HG03280 (cell line): Measurements from ENCODE around the gene DACH1.

Experiments used
- ATAC-seq: cut with Tn5 transposase; IDR thresholded peaks from one replicate; pipeline ENCODE4 v1.9.1; 2021; ENCODE audit warnings: mild to moderate bottlenecking, moderate library complexity; ENCODE audit not compliant: unreplicated experiment

The DACH1 gene

DNA sequence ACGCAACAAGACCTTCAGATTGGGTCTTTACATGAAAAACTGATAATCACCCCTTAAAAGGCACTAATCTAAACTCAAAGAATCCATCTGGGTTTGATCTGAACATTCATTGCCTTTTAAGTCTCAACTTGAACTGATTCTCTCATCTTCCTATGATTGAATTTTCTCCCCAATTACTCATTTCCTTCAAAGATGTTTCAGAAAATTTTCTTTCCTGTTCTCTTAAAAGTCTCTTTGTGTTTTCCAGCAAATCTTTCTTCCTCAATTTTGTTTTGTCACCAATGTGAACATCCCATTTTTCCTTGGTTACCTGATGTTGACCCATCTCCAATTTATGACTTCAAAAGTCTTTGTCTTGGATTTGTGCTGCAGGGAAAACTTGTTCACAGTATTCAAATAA lies 234.3 kb downstream of the DACH1 start:
- no peak for ATAC-seq

DNA sequence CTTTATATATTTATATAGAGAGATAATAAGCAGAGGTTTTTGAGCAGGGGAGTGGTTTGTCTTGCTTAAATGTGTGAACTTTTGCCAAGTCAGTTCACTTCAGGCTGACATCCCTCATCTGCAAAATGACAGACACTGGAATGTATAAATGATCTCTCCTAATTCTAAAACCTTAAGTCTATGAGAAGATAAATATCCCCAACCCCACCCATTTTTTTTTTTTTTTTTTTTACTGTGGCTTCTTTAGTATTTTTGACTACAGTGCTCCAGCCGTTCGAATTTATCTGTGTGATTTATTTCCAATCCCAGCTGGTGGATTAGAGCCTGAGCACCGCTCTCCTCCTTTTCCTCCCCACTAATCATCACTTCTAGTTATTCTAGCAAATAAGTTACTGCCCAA lies 234.8 kb downstream of the DACH1 start:
- ATAC-seq: no peak

DNA sequence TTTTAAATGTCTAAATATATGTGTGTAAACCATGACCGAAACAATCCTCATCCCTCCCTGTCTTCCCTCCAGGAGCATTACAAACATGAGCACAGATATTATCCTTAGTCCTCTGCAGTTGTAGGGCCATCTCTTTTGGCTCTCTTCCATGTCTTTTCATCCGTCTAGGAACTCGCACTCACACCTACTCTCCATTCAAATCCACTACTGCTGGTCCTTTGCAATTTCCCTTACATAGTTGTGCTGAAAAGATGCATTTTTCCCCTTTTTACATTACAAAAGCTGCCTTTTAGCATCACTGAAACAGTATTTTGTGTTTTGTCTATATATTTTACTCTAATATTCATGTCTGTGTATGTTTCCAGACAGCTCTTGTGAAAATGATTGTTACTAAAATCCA lies 237.8 kb downstream of the DACH1 start:
- ATAC-seq: no peak

DNA sequence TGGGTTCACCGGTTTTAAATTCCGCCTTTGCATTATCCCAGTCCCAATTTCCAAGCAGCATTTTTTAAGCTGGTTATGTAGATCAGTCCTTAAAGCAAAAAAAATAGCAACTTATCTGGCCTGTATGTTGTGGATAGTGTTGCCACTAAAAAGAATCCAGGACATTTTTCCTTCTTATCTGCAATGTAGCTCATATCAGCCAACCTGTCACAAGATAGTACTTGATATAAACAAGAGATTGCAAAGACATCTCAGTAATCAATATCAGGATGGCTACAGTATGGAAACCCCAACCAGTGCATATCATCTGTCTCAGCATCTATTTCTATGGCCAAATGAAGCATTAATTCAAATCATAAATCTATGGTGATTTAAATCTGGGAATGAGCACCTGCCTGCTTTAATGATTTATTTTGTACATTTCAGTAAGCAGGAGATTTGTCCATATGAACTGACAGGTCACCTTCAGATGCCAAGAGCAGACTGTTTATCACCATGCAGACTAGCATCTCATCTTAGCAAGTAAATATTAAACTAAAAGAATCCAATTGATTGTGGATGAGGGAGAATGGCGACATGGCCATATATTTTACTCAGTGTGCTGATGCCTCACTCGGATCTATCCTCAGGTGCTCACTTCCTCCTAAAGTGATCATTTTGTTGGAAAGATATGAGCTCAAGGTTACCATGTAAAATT lies 240.4 kb downstream of the DACH1 start:
- ATAC-seq: no peak

DNA sequence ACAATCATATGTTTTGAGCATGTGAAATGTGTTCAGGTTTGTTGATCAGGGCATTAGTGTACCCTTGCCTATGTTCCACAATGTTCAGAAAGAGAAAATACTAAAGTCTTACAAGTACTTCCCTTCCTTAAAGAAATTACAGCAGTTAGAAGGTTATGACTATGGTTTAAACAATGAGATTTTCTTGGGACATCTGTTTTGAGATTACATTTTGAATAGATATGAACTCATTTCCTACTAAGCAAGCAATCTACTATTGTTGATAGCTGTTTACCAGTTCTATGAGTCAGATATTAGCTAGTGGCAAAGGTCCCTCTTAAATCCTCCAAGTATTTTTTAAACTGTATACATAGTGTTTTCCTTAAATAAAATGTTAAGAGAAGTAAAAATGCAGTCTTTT lies 241.3 kb downstream of the DACH1 start:
- no peak for ATAC-seq

DNA sequence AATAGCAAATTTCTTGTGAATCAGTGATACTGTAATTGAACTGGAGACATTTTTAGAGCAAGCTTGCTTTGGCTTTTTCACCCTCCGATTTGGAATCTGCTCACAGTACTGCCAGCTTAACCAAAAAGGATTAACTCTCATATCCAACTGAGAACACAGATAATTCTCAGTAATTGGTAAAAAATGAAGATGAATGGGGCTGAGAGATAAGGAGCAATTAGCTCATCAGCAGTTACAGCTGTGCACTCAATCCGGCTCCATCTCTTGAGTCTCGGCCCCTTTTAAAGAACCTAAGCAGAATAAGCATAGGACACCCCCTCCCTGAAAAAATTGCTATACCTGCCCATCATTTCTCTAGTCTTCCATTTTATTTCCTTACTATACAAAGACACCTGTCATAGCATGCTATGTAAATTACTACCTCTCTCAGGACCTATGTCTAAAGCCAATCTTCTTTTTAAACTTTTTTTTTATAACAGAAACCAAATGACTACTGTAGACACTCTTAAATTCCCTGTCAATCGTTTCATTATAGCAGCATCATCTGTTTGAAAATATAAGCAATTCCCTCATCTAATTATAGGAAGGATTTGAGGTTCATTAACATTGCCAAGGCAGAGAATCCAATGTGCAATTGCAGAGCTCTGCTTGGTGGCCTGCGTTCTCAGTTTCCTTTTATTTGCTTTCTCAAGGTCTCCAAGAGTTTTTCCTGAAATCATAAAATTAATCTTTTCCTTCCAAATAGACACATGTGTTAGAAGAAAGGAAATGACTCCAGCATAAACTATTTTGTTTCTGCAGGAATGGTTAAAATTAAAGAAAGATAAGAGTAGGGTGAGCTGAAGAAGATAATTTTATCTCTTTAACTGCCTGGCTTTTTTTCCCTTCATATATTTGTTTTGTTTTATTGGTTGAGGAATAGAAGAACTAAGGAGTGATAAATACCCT lies 242.1 kb downstream of the DACH1 start:
- no peak for ATAC-seq

DNA sequence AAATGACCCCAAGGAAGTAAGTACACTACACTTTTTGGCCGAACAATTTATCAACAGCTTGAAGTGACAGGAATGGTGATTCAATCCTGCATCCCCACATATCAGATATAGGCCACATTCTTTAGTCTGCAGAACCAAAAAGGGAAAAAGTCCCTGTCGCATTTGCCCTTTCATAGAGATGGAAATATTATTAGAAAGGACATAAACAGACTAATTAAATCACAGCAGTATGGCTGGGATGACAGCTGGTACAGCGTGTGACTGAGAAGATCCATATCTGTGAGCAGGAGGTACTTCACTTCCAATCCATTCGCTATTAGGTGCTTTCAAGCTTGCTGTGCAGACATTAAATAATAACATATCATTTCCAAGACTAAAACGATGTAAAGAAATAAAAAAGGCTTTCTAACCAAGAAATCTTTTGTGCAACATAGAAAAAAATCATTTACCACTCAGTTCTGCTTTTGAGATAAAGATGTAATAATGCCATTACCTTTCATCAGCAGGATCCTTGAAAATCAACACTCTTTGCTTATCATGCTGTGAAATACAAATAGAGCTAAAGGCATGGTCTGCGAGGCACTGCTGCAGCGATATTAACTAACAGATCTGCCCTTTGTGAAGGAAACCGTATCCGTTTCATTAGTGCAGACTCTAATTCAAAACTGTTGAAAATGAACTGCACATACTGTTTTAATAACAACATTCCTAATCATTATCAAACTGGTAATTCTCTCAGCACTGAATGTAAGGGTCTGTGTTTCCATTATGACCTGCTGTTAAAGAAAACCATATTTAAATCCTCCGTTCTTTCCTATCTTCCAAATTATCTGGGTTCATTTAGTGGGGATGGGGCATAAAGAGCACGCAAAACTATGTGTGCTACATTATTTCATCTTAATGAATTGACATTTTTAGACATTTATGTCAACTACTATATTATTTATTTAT lies 245.6 kb downstream of the DACH1 start:
- ATAC-seq: no peak

DNA sequence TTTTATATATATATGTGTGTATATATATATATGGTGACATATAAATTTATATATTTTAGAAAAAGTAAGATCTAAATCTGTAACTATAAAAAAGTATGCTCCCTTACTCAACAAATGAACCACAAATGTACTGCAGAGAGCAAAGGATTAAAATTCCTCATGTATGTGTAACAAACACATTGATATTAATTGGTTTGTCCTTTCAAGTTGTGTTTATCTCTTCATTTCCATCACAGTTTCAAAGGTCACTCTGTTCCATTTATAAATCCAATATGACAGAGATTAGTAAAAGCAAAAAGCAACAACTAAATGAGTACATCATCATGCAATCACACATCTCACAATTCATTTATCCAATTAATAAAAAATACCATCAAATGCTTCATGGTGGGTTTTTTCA lies 247.9 kb downstream of the DACH1 start:
- ATAC-seq: no peak

DNA sequence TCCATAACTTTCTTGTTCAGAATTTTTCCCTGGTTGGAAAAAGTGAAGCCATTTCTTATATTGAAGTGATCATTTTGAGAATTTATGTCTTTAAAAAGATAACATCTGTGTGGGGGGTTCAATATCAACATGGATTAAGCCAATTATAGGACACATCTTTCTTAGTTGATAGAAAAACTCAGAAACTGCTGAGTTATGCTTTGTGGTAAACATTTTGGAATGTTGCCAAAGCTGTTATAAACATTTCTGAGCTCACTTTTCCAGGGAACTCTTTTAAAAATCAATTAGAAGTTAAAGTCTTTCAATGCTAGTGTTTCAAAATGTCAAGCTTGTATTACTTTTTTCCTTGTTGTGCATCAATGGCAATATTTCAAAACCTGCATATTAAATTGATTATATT lies 248.8 kb downstream of the DACH1 start:
- no peak for ATAC-seq

DNA sequence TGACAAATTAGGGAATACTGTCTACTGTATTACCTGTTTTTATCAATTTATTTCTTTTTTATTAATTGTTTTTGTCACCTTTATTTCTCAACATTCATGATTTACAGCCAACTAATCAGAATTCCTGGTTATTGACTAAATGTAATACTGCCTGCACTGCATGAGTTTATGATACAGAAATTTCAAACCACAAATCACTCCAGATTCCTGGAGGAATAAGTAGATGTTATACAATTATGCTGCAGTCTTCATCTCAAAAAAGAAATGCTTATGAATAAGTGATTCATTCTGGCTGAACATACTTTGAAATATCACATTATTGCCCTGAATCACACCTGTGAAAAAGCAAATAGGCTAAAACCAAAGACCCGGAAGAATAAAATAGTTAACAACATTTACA lies 249.7 kb downstream of the DACH1 start:
- no peak for ATAC-seq

DNA sequence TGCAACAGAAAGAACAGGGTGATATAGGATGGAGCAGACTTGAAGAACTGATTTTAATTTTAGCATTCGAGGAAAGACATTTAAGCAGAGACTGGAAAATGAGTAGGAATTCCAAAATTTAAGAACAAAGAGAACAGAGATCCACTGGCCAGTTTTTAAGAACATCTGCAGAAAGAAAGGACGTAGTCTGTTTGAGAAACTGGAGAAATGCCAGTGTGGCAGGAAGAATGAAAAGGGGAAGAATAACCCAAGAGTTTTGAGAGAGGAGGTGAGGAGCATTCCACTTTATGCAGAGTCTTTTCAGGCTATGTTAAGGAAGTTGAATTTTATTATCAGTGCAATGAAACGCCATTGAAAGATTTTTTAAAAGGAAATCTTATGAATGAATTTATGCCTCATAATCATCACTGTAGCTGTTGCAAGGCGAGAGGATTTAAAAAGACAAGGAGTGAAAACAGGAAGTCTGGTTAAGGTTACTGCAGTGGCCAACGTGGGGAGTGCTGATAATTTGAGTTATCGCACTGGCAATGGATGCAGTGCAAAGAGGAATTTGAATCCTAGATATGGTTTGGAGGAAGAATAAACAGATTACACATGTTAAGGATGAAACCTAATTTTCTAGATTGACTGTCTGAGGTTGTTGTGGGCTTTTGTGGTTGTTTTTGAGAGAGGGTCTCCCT lies 253.8 kb downstream of the DACH1 start:
- ATAC-seq: no peak

DNA sequence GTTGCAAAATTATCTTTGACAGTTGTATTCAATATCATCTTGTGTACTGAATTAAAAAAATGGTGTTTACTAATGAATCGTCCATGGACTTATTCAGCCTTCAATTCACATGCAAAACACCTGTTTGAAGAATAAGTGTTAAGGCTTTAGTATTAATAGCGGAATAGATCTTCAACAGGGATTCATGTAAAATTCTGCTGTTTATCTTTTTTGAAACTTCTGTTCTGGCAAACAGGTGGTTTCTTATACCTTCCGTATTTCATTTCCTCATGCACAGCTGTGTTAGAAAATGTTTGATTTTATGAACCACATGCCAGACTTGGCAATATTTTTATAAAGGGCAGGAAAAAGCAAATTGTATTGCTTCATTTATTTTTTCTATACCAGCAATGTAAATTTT lies 255.7 kb downstream of the DACH1 start:
- ATAC-seq: no peak

DNA sequence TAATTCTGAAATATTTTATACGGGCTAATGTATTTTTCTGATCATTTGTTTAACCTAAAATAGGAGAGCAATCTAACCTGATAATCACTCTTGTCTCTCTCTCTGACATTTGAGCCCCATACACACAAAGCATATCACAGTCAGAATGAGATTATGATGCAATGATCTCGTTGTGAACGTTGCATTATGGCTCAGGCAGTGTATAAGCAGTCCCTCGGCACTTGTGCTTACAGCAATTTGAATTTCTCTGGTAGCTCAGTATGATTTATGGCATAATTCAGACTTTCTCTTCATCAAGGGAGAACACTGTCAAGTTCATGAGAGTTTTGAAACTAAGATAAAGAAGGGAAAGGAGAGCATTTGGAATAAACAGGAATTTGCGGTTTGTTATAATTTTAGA lies 256.1 kb downstream of the DACH1 start:
- ATAC-seq: no peak

DNA sequence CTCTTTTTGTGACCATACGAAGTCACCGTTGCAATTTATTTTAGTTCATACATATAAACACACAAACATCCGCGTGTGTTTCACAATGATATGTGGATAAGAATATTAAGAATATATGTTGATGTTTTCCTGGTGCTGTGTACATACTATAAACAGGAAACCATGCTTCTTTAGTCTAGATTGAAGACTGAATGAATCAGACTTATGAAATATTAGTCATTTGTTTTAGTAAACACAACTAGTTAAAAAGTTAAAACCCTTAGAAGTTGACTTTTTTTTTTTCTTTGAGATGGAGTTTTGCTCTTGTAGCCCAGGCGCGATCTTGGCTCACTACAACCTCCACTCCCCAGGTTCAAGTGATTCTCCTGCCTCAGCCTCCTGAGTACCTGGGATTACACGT lies 257.7 kb downstream of the DACH1 start:
- ATAC-seq: no peak

DNA sequence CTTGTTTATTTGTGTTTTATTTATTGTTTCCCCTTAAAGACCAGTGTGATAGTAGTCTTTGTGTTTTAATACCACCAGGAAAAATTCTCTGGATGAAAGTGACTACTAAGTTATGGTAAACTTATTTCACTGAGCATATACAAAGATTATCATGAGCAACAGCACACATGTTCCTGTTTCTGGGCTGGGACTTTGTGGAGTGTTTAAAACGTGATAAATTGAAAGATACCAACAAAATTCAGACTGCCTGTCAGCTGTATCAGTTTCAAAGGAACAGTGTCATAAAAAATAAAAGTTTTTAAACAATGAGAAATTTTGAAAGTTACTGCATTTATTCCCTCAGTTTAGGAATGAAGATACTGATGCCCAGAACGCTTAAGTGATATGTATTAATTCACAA lies 259.4 kb downstream of the DACH1 start:
- ATAC-seq: no peak

DNA sequence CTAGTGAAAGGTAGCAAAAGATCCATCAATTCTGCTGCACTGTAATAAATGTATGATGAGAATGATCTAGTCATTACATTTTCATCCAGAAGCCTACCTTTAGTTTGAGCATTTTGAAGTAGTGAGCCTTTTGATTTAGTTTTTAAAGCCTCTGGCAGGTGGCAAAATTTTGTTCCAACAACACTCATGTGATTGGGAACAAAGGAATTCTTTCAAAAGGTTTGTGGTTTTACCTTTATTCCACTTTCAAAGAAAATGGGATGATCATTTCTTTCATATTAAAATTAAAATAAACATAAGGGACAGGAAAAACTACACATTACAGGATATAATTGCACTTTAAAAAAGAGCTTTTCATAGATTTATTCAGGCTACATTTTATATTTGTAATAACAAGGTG lies 260.2 kb downstream of the DACH1 start:
- ATAC-seq: no peak

DNA sequence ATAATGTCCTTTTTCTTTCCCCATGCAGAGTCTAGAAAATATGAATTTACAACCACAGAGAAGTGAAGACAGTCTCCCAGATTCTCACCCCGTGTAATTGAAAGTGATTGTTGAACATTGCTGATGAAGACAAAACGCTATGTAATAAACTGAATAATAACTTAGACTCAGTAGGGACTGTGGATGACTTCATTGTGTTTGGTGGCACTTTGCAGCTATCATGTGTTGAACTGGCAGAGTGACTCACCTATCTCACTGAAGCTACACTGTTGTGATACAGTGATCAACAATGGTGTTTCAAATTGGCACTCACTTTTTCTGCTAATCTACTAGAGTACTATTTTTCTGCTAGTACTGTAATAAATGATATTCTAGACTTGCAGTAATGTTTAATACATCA lies 261.3 kb downstream of the DACH1 start:
- ATAC-seq: no peak

DNA sequence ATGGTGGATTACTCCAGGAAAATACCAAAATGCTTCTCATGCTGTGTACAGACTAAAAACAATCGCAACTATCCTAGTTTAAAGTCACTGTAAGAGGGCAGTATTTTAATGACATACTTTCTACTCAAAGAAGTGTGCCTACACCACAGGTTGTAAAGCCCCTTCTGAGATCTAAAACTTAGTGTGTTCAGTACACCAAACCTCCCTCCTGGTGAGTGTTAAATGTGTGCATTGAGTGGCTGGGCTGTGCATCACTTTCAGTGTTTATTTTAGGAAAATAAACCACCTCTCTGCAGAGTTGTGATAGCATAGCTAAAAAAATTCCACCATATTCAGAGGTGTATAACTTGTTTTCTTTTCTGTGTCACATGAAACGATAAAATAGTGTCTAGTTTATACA lies 263.7 kb downstream of the DACH1 start:
- no peak for ATAC-seq

DNA sequence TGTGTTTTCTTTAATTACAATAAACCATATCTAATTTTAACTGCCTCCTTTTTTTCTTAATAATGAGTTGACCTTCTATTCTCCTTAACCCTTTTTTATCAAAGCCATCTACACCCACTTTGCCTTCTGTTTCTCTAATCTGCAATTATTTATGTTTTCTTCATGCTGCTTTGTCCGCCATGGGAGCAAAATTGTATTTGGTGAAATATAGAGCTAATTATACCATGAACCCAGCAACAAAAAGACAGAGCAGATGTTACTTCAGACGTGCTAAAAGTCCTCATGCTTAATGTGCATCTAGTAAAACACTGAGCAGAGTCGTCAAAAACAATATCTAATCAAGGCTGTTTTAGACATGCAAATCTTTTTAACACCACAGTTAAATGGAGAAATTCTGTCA lies 264.7 kb downstream of the DACH1 start:
- no peak for ATAC-seq

DNA sequence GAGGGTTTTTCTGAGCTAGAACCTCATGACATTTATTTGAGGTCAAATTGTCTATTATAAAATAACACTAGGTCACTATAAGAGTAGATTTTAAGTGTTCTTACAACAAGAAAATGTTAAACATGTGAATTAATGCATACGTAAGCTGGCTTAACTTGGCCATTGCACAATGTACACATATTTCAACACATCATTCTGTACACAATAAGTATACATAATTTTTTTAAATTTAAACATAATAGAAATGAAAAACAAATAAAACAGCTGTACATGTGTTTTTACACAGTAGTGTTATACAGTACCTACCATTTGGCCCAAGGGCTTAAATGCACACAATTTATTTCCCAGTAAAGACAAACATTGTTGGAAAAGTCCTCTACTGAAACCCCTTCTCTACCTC lies 269.9 kb downstream of the DACH1 start:
- ATAC-seq: no peak

DNA sequence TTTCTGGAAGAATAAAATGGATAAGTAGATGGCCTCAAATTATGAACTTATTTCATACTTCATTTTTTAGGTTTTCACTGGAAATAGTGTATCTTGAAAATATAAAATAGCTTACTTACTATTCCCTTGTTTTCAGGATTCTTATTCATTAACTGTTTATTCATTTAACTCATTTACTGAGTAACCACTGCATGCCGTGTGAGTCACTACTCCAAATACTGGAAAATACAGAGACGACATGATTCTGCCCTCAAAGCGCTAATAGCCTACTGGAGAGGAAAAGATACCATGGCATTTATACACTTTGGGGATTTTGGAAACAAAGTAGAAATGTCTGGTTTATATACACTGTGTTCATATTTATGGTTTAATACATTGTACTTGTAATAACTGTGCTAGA lies 270.9 kb downstream of the DACH1 start:
- no peak for ATAC-seq
